ENCODE measurements around the gene MARVELD1. TPM values are rescaled to one million over a fixed set of nuclear protein-coding genes. Genes with fewer than 3 reads are reported as not detected.
A peak's percentile ranks its signal among the peaks of the same experiment; 100 is the strongest.

MARVELD1 gene
- total and polyA plus RNA-seq, 2 of the 4 experiments (the other 2 are of a cell fraction) = 12.0 to 68.1 TPM

DNA sequence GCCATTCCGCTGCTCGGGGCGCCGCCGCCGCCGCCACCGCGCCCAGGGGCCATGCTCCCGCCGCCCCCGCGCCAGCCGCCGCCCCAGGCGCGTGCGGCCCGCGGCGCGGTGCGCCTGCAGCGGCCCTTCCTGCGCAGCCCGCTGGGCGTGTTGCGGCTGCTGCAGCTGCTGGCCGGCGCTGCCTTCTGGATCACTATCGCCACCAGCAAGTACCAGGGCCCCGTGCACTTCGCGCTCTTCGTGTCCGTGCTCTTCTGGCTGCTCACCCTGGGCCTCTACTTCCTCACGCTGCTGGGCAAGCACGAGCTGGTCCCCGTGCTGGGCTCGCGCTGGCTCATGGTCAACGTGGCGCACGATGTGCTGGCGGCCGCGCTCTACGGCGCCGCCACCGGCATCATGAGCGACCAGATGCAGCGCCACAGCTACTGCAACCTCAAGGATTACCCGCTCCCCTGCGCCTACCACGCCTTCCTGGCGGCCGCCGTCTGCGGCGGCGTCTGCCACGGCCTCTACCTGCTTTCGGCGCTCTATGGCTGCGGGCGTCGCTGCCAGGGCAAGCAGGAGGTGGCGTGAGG is 383 bp downstream of the MARVELD1 start:
- Histone ChIP-seq H4K91ac (ENCODE audit: insufficient read depth, low read depth, low read length) (peak overlapping the region; percentile 98), H3K4me2 (ENCODE audit: low read depth, low read length) (peak overlapping the region; percentile 91), H4K5ac (ENCODE audit: low read depth, low read length) (peak overlapping the region; percentile 98), H3K27ac (ENCODE audit: insufficient read depth, low read length) (peak overlapping the region; percentile 99), H3K36me3 (ENCODE audit: control insufficient read depth, insufficient read depth, low read length) (peaks cover 24% of the 10 kb centered on the region), H2AFZ (replicated peaks; ENCODE audit: low read length, poor library complexity) (peak overlapping the region; percentile 94), H4K8ac (ENCODE audit: low read depth in 2 of 2, low read length in 2 of 2) (peak overlapping the region; percentile 77 to 97; a peak in 3 of 4 replicates), H3K79me1 (ENCODE audit: low read depth in 1 of 2, low read length in 2 of 2) (peaks cover 38 to 54% of the 10 kb centered on the region in 2 experiments; a peak in 3 of 4 replicates), H2AK9ac (replicated peaks; ENCODE audit: low read depth, low read length, poor library complexity) (peak overlapping the region; percentile 99), H2BK120ac (ENCODE audit: low read depth, low read length) (peak overlapping the region; percentile 64), H3K18ac (ENCODE audit: low read depth, low read length) (peak overlapping the region; percentile 88; the same call in 1 of the 2 replicates), H3K27me3 (ENCODE audit: control insufficient read depth, insufficient read depth, low read length) (no peaks in the 10 kb centered on the region), H3K9me1 (ENCODE audit: insufficient read depth, low read length) (peaks cover 33% of the 10 kb centered on the region), H2AK5ac (ENCODE audit: low read depth, low read length) (peak overlapping the region; percentile 98), H3K4ac (ENCODE audit: low read depth, low read length) (peak overlapping the region; percentile 95), H2BK15ac (ENCODE audit: low read depth, low read length) (no peak overlapping the region), H3K56ac (ENCODE audit: extremely low read depth, insufficient read depth, low read length) (peak overlapping the region; percentile 80; the same call in 1 of the 2 replicates), H3K4me1 (ENCODE audit: control insufficient read depth, insufficient read depth, low read length) (peaks cover 30% of the 10 kb centered on the region), H3K4me3 (ENCODE audit: insufficient read depth, low read depth, low read length) (peak overlapping the region; percentile 97), H2BK20ac (ENCODE audit: low read depth, low read length) (no peak overlapping the region), H3K9ac (ENCODE audit: low read depth, low read length) (peak overlapping the region; percentile 91), H4K20me1 (ENCODE audit: insufficient read depth, low read length) (peaks cover 40% of the 10 kb centered on the region), H3K9me3 (ENCODE audit: control insufficient read depth, insufficient read depth, low read length) (no peaks in the 10 kb centered on the region), H3K23ac (ENCODE audit: low read depth, low read length) (peak overlapping the region; percentile 94), H2BK5ac (ENCODE audit: low read depth, low read length, poor library complexity, severe bottlenecking) (peak overlapping the region; percentile 99), H3K14ac (replicated peaks; ENCODE audit: low read depth, low read length) (peak overlapping the region; percentile 93)
- dilution Hi-C loops (cut with HindIII; ENCODE audit: low sequenced_read_pairs, unreplicated experiment) (no loop called here), intact Hi-C loops (cut with micrococcal nuclease) (loop anchor here (2.0 kb wide), 1 partner anchor 37 kb away; no protein-coding TSS in a partner anchor), in situ Hi-C loops (cut with MboI; ENCODE audit: low sequenced_read_pairs) (no loop called here)
- WGBS, 2 experiments (ENCODE audit: extremely low coverage in 2 of 2, insufficient read length in 1 of 2) = 0% methylated on average over 37 of the region's 69 CpGs; no CpG with 5 or more reads in 1 of the 2 experiments
- DNase-seq (peak; percentile 74), ATAC-seq (ENCODE audit: low read depth) (peak; percentile 31)
- no TSS peak for BruUV-seq (replicated peaks)
- ChIA-PET POLR2A (ENCODE audit: unreplicated experiment) (interaction anchor here (1.1 to 2.0 kb wide), 2 partner anchors 12 to 27 kb away, joined by 4 to 6 read pairs; partner anchors contain the start of gene AVPI1), CTCF (interaction anchor here (1.3 to 1.4 kb wide), 3 partner anchors 11 to 23 kb away, joined by 3 to 6 read pairs (median 4); partner anchors contain the start of gene ZFYVE27)
- TF ChIP-seq MXI1 (IDR thresholded peaks at IDR 0.05; ENCODE audit: borderline replicate concordance, low read depth, low read length) (peak; percentile 83; the same call in 1 of the 2 replicates), FOS (IDR thresholded peaks at IDR 0.05; ENCODE audit: low read depth, low read length) (no peak), MAZ (IDR thresholded peaks at IDR 0.05; ENCODE audit: borderline replicate concordance, low read depth, low read length) (no peak), MAFK (IDR thresholded peaks at IDR 0.05; ENCODE audit: low read depth, low read length) (no peak), CHD1 (IDR thresholded peaks at IDR 0.05; ENCODE audit: low read depth, low read length) (no peak), POLR2A (IDR thresholded peaks at IDR 0.05; ENCODE audit: low read depth, low read length) (peak; percentile 2; the same call in 1 of the 2 replicates), NFE2L2 (IDR thresholded peaks at IDR 0.05; ENCODE audit: low read depth, low read length) (no peak), SMC3 (IDR thresholded peaks at IDR 0.05; ENCODE audit: low read depth, low read length) (no peak), RCOR1 (IDR thresholded peaks at IDR 0.05; ENCODE audit: insufficient replicate concordance, low read length) (no peak), RFX5 (IDR thresholded peaks at IDR 0.05; ENCODE audit: low read depth, low read length) (no peak), CEBPB (IDR thresholded peaks at IDR 0.05; ENCODE audit: low read depth, low read length) (no peak)
- TF ChIP-seq, protein P1, sequence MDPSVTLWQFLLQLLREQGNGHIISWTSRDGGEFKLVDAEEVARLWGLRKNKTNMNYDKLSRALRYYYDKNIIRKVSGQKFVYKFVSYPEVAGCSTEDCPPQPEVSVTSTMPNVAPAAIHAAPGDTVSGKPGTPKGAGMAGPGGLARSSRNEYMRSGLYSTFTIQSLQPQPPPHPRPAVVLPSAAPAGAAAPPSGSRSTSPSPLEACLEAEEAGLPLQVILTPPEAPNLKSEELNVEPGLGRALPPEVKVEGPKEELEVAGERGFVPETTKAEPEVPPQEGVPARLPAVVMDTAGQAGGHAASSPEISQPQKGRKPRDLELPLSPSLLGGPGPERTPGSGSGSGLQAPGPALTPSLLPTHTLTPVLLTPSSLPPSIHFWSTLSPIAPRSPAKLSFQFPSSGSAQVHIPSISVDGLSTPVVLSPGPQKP (IDR thresholded peaks at IDR 0.05; ENCODE audit: borderline replicate concordance, low read depth, low read length) = no peak
- TF ChIP-seq, protein P2, sequence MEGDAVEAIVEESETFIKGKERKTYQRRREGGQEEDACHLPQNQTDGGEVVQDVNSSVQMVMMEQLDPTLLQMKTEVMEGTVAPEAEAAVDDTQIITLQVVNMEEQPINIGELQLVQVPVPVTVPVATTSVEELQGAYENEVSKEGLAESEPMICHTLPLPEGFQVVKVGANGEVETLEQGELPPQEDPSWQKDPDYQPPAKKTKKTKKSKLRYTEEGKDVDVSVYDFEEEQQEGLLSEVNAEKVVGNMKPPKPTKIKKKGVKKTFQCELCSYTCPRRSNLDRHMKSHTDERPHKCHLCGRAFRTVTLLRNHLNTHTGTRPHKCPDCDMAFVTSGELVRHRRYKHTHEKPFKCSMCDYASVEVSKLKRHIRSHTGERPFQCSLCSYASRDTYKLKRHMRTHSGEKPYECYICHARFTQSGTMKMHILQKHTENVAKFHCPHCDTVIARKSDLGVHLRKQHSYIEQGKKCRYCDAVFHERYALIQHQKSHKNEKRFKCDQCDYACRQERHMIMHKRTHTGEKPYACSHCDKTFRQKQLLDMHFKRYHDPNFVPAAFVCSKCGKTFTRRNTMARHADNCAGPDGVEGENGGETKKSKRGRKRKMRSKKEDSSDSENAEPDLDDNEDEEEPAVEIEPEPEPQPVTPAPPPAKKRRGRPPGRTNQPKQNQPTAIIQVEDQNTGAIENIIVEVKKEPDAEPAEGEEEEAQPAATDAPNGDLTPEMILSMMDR (conservative IDR thresholded peaks at IDR 0.05; ENCODE audit: low read depth, low read length) = 0 out of 2 replicates have a peak, but pooled peaks have one; percentile 23
- TF ChIP-seq, protein P3, sequence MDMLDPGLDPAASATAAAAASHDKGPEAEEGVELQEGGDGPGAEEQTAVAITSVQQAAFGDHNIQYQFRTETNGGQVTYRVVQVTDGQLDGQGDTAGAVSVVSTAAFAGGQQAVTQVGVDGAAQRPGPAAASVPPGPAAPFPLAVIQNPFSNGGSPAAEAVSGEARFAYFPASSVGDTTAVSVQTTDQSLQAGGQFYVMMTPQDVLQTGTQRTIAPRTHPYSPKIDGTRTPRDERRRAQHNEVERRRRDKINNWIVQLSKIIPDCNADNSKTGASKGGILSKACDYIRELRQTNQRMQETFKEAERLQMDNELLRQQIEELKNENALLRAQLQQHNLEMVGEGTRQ (IDR thresholded peaks at IDR 0.05; ENCODE audit: low read depth, low read length) = no peak

Data from IMR-90 (cell line).